Midbrain (tissue), 1 donor: ENCODE results near the gene GATAD2A.
A peak's percentile ranks its signal among the peaks of the same experiment; 100 is the strongest.
"Not testable (repeated sequence)": the region's sequence is repeated elsewhere in the genome, so short reads cannot be mapped to it uniquely, and the experiment has no call there.

Experiments used
- DNase-seq: peaks from one replicate; lab custom pipeline; 2025; lab: John Stamatoyannopoulos, UW

GATAD2A gene

GRCh38 chr19:19404879-19405860 lies at the start of gene GATAD2A:
TSS of gene GATAD2A (plus strand) at chr19:19405675. CDS start at chr19:19465346, 59,671 bp downstream.
- DNase-seq: peak; percentile 97

- DNase-seq: no peak
Observed at GRCh38 chr19:19356500-19356899, 49.0 kb upstream of the GATAD2A start.

- no peak for DNase-seq
Observed at GRCh38 chr19:19356901-19357566, 48.4 kb upstream of the GATAD2A start.

- peak; percentile 65 for DNase-seq
Observed at GRCh38 chr19:19361075-19361594, 44.3 kb upstream of the GATAD2A start.

GRCh38 chr19:19362075-19362474 lies 43.4 kb upstream of the GATAD2A start:
- no peak for DNase-seq

- peak; percentile 58 for DNase-seq
Observed at GRCh38 chr19:19366434-19367396, 38.8 kb upstream of the GATAD2A start.

- no peak for DNase-seq
Observed at GRCh38 chr19:19368087-19368486, 37.4 kb upstream of the GATAD2A start.

GRCh38 chr19:19371059-19371458 lies 34.4 kb upstream of the GATAD2A start:
- no peak for DNase-seq

GRCh38 chr19:19372656-19373416 lies 32.6 kb upstream of the GATAD2A start:
- DNase-seq: peak; percentile 32

GRCh38 chr19:19379527-19379926 lies 25.9 kb upstream of the GATAD2A start:
- no peak for DNase-seq

GRCh38 chr19:19380316-19380715 lies 25.2 kb upstream of the GATAD2A start:
- not testable (repeated sequence) for DNase-seq

- DNase-seq: no peak
Observed at GRCh38 chr19:19381007-19381926, 24.2 kb upstream of the GATAD2A start.

GRCh38 chr19:19382118-19382517 lies 23.4 kb upstream of the GATAD2A start:
- DNase-seq: no peak

GRCh38 chr19:19384486-19384885 lies 21.0 kb upstream of the GATAD2A start:
- DNase-seq: no peak

- DNase-seq: peak; percentile 100
Observed at GRCh38 chr19:19385131-19385895, 20.2 kb upstream of the GATAD2A start.

GRCh38 chr19:19385896-19386869 lies 19.3 kb upstream of the GATAD2A start:
- DNase-seq: no peak

GRCh38 chr19:19387108-19387507 lies 18.4 kb upstream of the GATAD2A start:
- DNase-seq: no peak
